Kidney (tissue), 14 donors: ENCODE results near the gene RBCK1. TPM values are rescaled to one million over a fixed set of nuclear protein-coding genes. Genes with fewer than 3 reads are reported as not detected.
"Not testable (repeated sequence)": the region's sequence is repeated elsewhere in the genome, so short reads cannot be mapped to it uniquely, and the experiment has no call there.

Source experiments
- DNase-seq, 5 donors: peaks; one replicate each; pipeline ENCODE4 v3.0.0-alpha.2; 2013 to 2020
- FAIRE-seq: peaks from 2 replicates; lab custom pipeline; 2012; peaks lifted over from hg19 to GRCh38; lab: Jason Lieb, UNC
- H3K27ac ChIP-seq, 2 donors: one replicate each; pipeline ENCODE4 v1.7.0; 2013; ENCODE audit warnings: low read depth in 2 of 2, low read length in 2 of 2, inconsistent platforms in 1 of 2
- H3K27me3 ChIP-seq: one replicate; pipeline ENCODE4 v1.7.1; 2013; ENCODE audit warnings: low read length, inconsistent platforms; ENCODE audit not compliant: control insufficient read depth, insufficient read depth
- H3K36me3 ChIP-seq, 3 donors: one replicate each; pipeline versions ENCODE4 v1.7.0 to v1.7.1; 2013; ENCODE audit warnings: low read length in 3 of 3, control low read depth in 1 of 3, inconsistent platforms in 1 of 3; ENCODE audit not compliant: insufficient read depth in 3 of 3, control insufficient read depth in 2 of 3
- H3K4me1 ChIP-seq, 3 donors: one replicate each; pipeline versions ENCODE4 v1.7.0 to v1.7.1; 2013; ENCODE audit warnings: low read length in 3 of 3, inconsistent platforms in 1 of 3, low read depth in 1 of 3; ENCODE audit not compliant: control insufficient read depth in 2 of 3, insufficient read depth in 2 of 3
- H3K4me3 ChIP-seq, 3 donors: one replicate each; pipeline versions ENCODE4 v1.7.0 to v1.8.1; 2013; ENCODE audit warnings: low read length in 3 of 3, control low read depth in 1 of 3, inconsistent platforms in 1 of 3
- H3K9ac ChIP-seq, 3 donors: one replicate each; pipeline versions ENCODE4 v1.7.0 to v1.7.1; 2013; ENCODE audit warnings: low read length in 3 of 3, control low read depth in 1 of 3, inconsistent platforms in 1 of 3
- H3K9me3 ChIP-seq, 3 donors: one replicate each; pipeline versions ENCODE4 v1.7.0 to v1.7.1; 2013; ENCODE audit warnings: low read length in 3 of 3, control low read depth in 1 of 3, inconsistent platforms in 1 of 3; ENCODE audit not compliant: control insufficient read depth in 2 of 3, insufficient read depth in 1 of 3
- intact Hi-C: fragments of 100-400 bp; cut with DNase I; formaldehyde crosslinking; loops from one replicate; pipeline ENCODE4 v1.11.1; 2022
- polyA plus RNA-seq: library from polyadenylated mRNA; stranded (reverse); fragments of 350-450 nt; fragmentation: Illumina TruSeq; extraction: RNeasy Lipid Tissue Mini Kit (QIAGEN cat#74804); gene quantifications from one replicate; pipeline ENCODE4 v1.2.3, GENCODE V29; 2014; ENCODE audit warnings: low read depth, low replicate concordance; ENCODE audit not compliant: insufficient read depth
- total RNA-seq: library from RNA; stranded (reverse); fragmentation: NEBNext Ultra II Directional; extraction: Animal tissue kit (Norgen Biotek cat#: 25700); gene quantifications from one replicate; pipeline ENCODE4 v1.2.1, GENCODE V29; 2021
- TF ChIP-seq, protein P1 (sequence below): IDR thresholded peaks from 3 replicates; pipeline ENCODE4 v1.5.1; 2012; ENCODE audit warnings: mild to moderate bottlenecking, moderate library complexity, borderline replicate concordance; ENCODE audit not compliant: insufficient read depth; ENCODE audit errors: extremely low read depth
- donor health status: control.
- donor health status: control.
- donor health status: control.
- donor health status: control.
- donor health status: control.
- donor health status: DM: yes; HTN: yes; CAD: no.
- donor health status: Normal renal cell carcinoma (clear cell type).

The RBCK1 gene
- total and polyA plus RNA-seq, 2 donors from 2014 or later, result 73.0 to 93.6 TPM

GRCh38 chr20:475463-476357 lies 67.6 kb downstream of the RBCK1 start:
- Histone ChIP-seq H3K4me3 (no peak overlapping the region), H3K36me3 (peaks cover 4 to 16% (median 6%) of the 10 kb centered on the region in 3 donors), H3K27ac (no peak overlapping the region), H3K9ac (no peak overlapping the region), H3K9me3 (no peaks in the 10 kb centered on the region), H3K4me1 (no peaks in the 10 kb centered on the region), H3K27me3 (no peaks in the 10 kb centered on the region)
- DNase-seq, result no peak
- intact Hi-C loops, result loop anchor here (5.0 kb wide), 1 partner anchor 118 kb away; no protein-coding TSS in a partner anchor
- TF ChIP-seq, protein P1, sequence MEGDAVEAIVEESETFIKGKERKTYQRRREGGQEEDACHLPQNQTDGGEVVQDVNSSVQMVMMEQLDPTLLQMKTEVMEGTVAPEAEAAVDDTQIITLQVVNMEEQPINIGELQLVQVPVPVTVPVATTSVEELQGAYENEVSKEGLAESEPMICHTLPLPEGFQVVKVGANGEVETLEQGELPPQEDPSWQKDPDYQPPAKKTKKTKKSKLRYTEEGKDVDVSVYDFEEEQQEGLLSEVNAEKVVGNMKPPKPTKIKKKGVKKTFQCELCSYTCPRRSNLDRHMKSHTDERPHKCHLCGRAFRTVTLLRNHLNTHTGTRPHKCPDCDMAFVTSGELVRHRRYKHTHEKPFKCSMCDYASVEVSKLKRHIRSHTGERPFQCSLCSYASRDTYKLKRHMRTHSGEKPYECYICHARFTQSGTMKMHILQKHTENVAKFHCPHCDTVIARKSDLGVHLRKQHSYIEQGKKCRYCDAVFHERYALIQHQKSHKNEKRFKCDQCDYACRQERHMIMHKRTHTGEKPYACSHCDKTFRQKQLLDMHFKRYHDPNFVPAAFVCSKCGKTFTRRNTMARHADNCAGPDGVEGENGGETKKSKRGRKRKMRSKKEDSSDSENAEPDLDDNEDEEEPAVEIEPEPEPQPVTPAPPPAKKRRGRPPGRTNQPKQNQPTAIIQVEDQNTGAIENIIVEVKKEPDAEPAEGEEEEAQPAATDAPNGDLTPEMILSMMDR, result no peak
- no peak for FAIRE-seq

DNA sequence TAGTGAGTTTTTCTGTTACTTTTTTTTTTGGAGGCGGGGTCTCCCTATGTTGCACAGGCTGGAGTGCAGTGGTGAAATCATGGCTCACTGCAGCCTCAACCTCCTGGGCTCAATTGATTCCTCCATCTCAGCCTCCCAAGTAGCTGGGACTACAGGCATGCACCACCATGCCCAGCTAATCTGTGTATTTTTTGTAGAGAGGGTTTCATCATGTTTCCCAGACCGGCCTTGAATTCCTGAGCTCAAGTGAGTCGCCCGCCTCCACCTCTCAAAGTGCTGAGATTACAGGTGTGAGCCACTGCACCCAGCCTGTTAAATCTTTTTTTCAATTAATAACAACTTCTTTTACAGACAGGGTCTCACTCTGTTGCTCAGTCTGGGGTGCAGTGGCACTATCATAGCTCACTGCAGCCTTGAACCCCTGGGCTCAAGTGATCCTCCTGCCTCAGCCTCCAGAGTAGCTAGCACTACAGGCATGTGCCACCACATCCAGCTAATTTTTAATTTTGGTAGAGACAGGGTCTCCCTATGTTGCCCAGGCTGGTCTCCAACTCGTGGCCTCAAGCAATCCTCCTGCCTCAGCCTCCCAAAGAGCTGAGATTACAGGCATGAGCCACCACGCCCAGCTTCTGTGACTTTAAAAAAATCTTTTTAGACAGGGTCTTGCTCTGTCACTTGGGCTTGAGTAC lies 68.6 kb downstream of the RBCK1 start:
- H3K36me3 ChIP-seq, result peaks cover 6 to 16% (median 6%) of the 10 kb centered on the region in 3 donors
- DNase-seq, H3K27ac ChIP-seq, H3K4me1 ChIP-seq, FAIRE-seq, H3K9me3 ChIP-seq, H3K4me3 ChIP-seq, H3K9ac ChIP-seq, H3K27me3 ChIP-seq: not testable (repeated sequence)
- intact Hi-C loops, result loop anchor here (5.0 kb wide), 1 partner anchor 119 kb away; no protein-coding TSS in a partner anchor

DNA sequence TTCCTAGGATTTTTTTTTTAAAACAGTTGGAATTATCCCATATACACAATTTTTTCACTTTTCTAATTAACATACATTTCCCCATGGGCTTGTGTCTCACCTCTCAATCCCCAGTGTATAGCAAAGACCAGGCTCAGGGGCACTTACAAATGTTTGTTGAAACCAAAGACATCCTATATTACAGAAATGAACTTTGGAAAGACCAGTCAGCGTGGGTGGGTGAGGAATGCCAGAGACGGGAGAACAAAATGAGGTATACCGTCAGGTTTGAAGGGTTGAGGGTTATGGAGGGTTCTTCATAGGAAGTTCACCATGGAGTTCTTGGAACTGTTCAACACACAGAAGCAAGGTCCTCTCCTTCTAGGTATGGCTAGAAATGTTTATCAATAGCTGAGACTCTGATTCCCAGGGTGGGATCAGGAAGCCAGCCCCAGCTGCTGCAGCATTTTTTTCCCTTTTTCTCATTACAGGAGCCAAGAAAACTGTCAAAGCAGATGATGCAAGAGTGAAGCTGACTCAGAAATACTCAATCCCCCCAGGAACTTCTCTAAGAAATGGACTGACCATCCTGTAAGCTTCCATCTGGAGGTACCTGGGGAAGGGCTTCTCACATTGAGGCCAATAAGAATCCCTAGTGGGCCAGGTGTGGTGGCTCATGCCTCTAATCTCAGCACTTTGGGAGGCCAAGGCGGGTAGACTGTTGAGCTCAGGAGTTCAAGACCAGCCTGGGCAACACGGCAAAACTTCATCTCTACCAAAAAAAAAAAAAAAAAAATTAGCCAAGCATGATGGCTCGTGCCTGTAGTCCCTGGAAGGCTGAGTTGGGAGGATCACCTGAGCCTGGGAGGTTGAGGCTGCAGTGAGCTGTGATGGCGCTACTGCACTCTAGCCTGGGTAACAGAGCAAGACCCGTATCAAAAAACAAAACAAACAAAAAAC lies 70.2 kb downstream of the RBCK1 start:
- intact Hi-C loops, result loop anchor here (5.0 kb wide), 1 partner anchor 121 kb away; no protein-coding TSS in a partner anchor
- H3K4me3 ChIP-seq, result no peak overlapping the region
- peaks cover 6 to 26% (median 15%) of the 10 kb centered on the region in 3 donors for H3K36me3 ChIP-seq
- DNase-seq, result no peak
- no peak overlapping the region for H3K27ac ChIP-seq
- H3K27me3 ChIP-seq, result no peaks in the 10 kb centered on the region
- no peaks in the 10 kb centered on the region for H3K4me1 ChIP-seq
- no peak for FAIRE-seq
- no peak overlapping the region for H3K9ac ChIP-seq
- TF ChIP-seq, protein P1, result no peak
- no peaks in the 10 kb centered on the region for H3K9me3 ChIP-seq
